Neural cell (in vitro differentiated cells): Measurements from ENCODE around the gene FGB.

Source experiments
- CTCF ChIP-seq: fragments of 450-650 bp; IDR thresholded peaks from 2 replicates; pipeline ENCODE4 v1.5.1; 2014; ENCODE audit warnings: antibody characterized with exemption, mild to moderate bottlenecking, moderate library complexity; ENCODE audit not compliant: poor library complexity, severe bottlenecking
- RAD21 ChIP-seq: fragments of 450-650 bp; conservative IDR thresholded peaks from 2 replicates; pipeline ENCODE4 v1.6.1; 2014; ENCODE audit warnings: antibody characterized with exemption, mild to moderate bottlenecking, moderate library complexity
- SMC3 ChIP-seq: fragments of 450-650 bp; conservative IDR thresholded peaks from 2 replicates; pipeline ENCODE4 v1.6.1; 2014; ENCODE audit warnings: antibody characterized with exemption, mild to moderate bottlenecking, moderate library complexity; ENCODE audit not compliant: poor library complexity
- TAF1 ChIP-seq: IDR thresholded peaks from 2 replicates; pipeline ENCODE4 v1.6.1; 2012; ENCODE audit warnings: low read depth

DNA sequence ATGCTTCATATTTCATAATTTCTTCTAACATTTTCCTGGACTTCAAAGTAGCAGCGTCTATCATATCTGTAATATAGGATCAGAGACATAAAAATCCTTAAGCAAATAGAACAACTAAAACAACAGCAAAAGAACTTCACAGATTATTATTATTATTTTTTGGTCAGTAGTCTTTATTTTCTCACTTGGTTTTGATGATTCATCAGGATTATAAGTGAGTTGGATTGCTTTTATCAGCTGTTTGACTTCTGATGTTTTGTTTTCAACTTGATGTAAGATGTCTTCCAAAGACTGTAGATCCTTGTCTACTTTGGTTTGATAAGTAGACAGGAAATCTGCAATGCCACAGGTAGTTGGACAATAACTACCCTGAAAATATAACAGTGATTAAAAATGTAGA, 49.0 kb downstream of the FGB start:
- no peak for TF ChIP-seq RAD21
- TF ChIP-seq CTCF, result no peak
- no peak for TF ChIP-seq TAF1
- TF ChIP-seq SMC3, result no peak
